Spleen (tissue), 11 donors: ENCODE results near the gene MOGAT1. TPM values are rescaled to one million over a fixed set of nuclear protein-coding genes. Genes with fewer than 3 reads are reported as not detected.
"Not testable (repeated sequence)": the region's sequence is repeated elsewhere in the genome, so short reads cannot be mapped to it uniquely, and the experiment has no call there.

Source experiments
- DNase-seq: peaks from one replicate; pipeline ENCODE4 v3.0.0-alpha.2; 2020
- H3K27ac ChIP-seq, 8 donors: fragments of 200-600 bp; sonication (generic) in 7 of 8; 1 replicate in 4 of 8; 2 replicates in 4 of 8; pipeline versions ENCODE4 v1.5.0 to v1.8.0; 2016 to 2021; ENCODE audit warnings: inconsistent platforms in 4 of 8, mild to moderate bottlenecking in 4 of 8, moderate library complexity in 1 of 8
- H3K27me3 ChIP-seq, 7 donors: fragments of 200-600 bp; sonication (generic) in 6 of 7; replicated peaks in 1 of 7; 1 replicate in 4 of 7; 2 replicates in 3 of 7; pipeline versions ENCODE4 v1.5.0 to v1.8.0; 2016 to 2021; ENCODE audit warnings: inconsistent platforms in 3 of 7, mild to moderate bottlenecking in 1 of 7
- H3K36me3 ChIP-seq, 6 donors: fragments of 200-600 bp; sonication (generic) in 5 of 6; 1 replicate in 4 of 6; 2 replicates in 2 of 6; pipeline versions ENCODE4 v1.5.0 to v1.8.0; 2016 to 2021; ENCODE audit warnings: inconsistent platforms in 2 of 6
- H3K4me1 ChIP-seq, 6 donors: fragments of 200-600 bp; sonication (generic) in 5 of 6; 1 replicate in 3 of 6; 2 replicates in 3 of 6; pipeline versions ENCODE4 v1.5.0 to v1.8.0; 2016 to 2021; ENCODE audit warnings: inconsistent platforms in 3 of 6
- H3K4me3 ChIP-seq, 8 donors: fragments of 200-600 bp; sonication (generic) in 7 of 8; 1 replicate in 4 of 8; 2 replicates in 4 of 8; pipeline versions ENCODE4 v1.5.0 to v1.8.0; 2016 to 2021; ENCODE audit warnings: inconsistent platforms in 4 of 8, mild to moderate bottlenecking in 4 of 8, moderate library complexity in 2 of 8
- H3K9me3 ChIP-seq, 8 donors: fragments of 200-600 bp; sonication (generic) in 7 of 8; 1 replicate in 4 of 8; 2 replicates in 4 of 8; pipeline versions ENCODE4 v1.5.0 to v1.8.0; 2016 to 2021; ENCODE audit warnings: inconsistent platforms in 4 of 8
- POLR2A ChIP-seq, 3 donors: fragments of 450-650 bp; IDR thresholded peaks; one replicate each; pipeline ENCODE4 v1.5.1; 2017; ENCODE audit warnings: antibody characterized with exemption in 3 of 3, mild to moderate bottlenecking in 1 of 3
- POLR2AphosphoS5 ChIP-seq, 3 donors: sonication (generic); formaldehyde crosslinking; IDR thresholded peaks; one replicate each; pipeline ENCODE4 v1.5.1; 2017; ENCODE audit warnings: antibody characterized with exemption in 3 of 3
- WGBS, 5 donors: extraction: QIAGEN DNeasy Blood & Tissue Kit in 3 of 5; methylation state at CpG; one replicate each; pipeline versions ENCODE4 v1.1.5 to v1.1.7; 2013 to 2018; 5-methylcytosine and 5-hydroxymethylcytosine counted together
- intact Hi-C: fragments of 100-400 bp; cut with DNase I; formaldehyde crosslinking; loops from one replicate; pipeline ENCODE4 v1.15.0; 2023; ENCODE audit warnings: low total_unique reads
- polyA plus RNA-seq, 3 donors: library from polyadenylated mRNA; stranded (reverse); fragments of 200-250 nt; gene quantifications; one replicate each; pipeline ENCODE4 v1.2.1, GENCODE V29; 2013
- total RNA-seq, 7 donors: library from RNA; depleted of rRNA in 3 of 7; stranded (reverse); fragments of >200 nt in 3 of 7; fragmentation: NEBNext Ultra II Directional in 4 of 7; extraction: Animal tissue kit (Norgen Biotek cat#: 25700) in 4 of 7; gene quantifications; one replicate each; pipeline versions ENCODE4 v1.1.0 to v1.2.1, GENCODE V29; 2016 to 2021
- TF ChIP-seq, protein P1 (sequence below), 11 experiments: fragments of 200-600 bp in 7 of 11; fragments of 450-650 bp in 4 of 11; sonication (generic) in 4 of 11; IDR thresholded peaks in 8 of 11; conservative IDR thresholded peaks in 3 of 11; 1 replicate in 7 of 11; 2 replicates in 4 of 11; pipeline versions ENCODE4 v1.4.0 to v1.8.0; 2016 to 2021; ENCODE audit warnings: antibody characterized with exemption in 11 of 11, inconsistent platforms in 4 of 11, mild to moderate bottlenecking in 1 of 11
- donor health status: healthy with polysubstance abuse.
- donor health status: DM: no; HTN: no; CAD: no; lungs with moderate emphysema.
- donor health status: DM: no; HTN: no; CAD: no.
- donor health status: Bipolar disorder and iron deficiency.
- donor health status: healthy.
- donor health status: DM: no; HTN: no; CAD: no.
- donor health status: DM: yes; HTN: yes; CAD: no.

The MOGAT1 gene
- total and polyA plus RNA-seq, 10 donors: 0.06 TPM; not detected in 9

GRCh38 chr2:222752746-222753145 is 81.3 kb downstream of the MOGAT1 start:
- H3K27ac ChIP-seq: no peak overlapping the region
- no peaks in the 10 kb centered on the region for H3K4me1 ChIP-seq
- intact Hi-C loops: no loop called here
- no peaks in the 10 kb centered on the region for H3K36me3 ChIP-seq
- DNase-seq: no peak
- no peak overlapping the region for H3K4me3 ChIP-seq
- WGBS, 5 donors: 90 to 97% (median 94%) methylated on average over 5 of the region's 5 CpGs
- no peaks in the 10 kb centered on the region for H3K27me3 ChIP-seq
- H3K9me3 ChIP-seq: no peaks in the 10 kb centered on the region
- TF ChIP-seq POLR2AphosphoS5 (IDR thresholded peaks at IDR 0.05) (no peak), POLR2A (IDR thresholded peaks at IDR 0.05) (no peak)
- TF ChIP-seq, protein P1, sequence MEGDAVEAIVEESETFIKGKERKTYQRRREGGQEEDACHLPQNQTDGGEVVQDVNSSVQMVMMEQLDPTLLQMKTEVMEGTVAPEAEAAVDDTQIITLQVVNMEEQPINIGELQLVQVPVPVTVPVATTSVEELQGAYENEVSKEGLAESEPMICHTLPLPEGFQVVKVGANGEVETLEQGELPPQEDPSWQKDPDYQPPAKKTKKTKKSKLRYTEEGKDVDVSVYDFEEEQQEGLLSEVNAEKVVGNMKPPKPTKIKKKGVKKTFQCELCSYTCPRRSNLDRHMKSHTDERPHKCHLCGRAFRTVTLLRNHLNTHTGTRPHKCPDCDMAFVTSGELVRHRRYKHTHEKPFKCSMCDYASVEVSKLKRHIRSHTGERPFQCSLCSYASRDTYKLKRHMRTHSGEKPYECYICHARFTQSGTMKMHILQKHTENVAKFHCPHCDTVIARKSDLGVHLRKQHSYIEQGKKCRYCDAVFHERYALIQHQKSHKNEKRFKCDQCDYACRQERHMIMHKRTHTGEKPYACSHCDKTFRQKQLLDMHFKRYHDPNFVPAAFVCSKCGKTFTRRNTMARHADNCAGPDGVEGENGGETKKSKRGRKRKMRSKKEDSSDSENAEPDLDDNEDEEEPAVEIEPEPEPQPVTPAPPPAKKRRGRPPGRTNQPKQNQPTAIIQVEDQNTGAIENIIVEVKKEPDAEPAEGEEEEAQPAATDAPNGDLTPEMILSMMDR (IDR thresholded peaks at IDR 0.05 in 8 of 11, conservative IDR thresholded peaks at IDR 0.05 in 3 of 11): no peak

- 76 to 87% (median 78%) methylated on average over 2 of the region's 2 CpGs for WGBS, 5 donors
- no peak for TF ChIP-seq POLR2A (IDR thresholded peaks at IDR 0.05)
- H3K36me3 ChIP-seq: no peaks in the 10 kb centered on the region
- no peaks in the 10 kb centered on the region for H3K27me3 ChIP-seq
- H3K27ac ChIP-seq: no peak overlapping the region
- H3K4me1 ChIP-seq: no peaks in the 10 kb centered on the region
- H3K9me3 ChIP-seq: no peaks in the 10 kb centered on the region
- H3K4me3 ChIP-seq: no peak overlapping the region
- DNase-seq: no peak
- intact Hi-C loops: no loop called here
Measured at GRCh38 chr2:222753251-222753824, 81.9 kb downstream of the MOGAT1 start.

- no peak for DNase-seq
- intact Hi-C loops: no loop called here
- no peak for TF ChIP-seq POLR2AphosphoS5 (IDR thresholded peaks at IDR 0.05)
- TF ChIP-seq, protein P1 (IDR thresholded peaks at IDR 0.05 in 8 of 11, conservative IDR thresholded peaks at IDR 0.05 in 3 of 11): no peak
- no peak for TF ChIP-seq POLR2A (IDR thresholded peaks at IDR 0.05)
- Histone ChIP-seq H3K4me1 (no peaks in the 10 kb centered on the region), H3K27ac (no peak overlapping the region), H3K4me3 (no peak overlapping the region), H3K9me3 (no peaks in the 10 kb centered on the region), H3K36me3 (no peaks in the 10 kb centered on the region), H3K27me3 (no peaks in the 10 kb centered on the region)
- WGBS, 5 donors: 87 to 100% (median 89%) methylated on average over 1 of the region's 1 CpG
Measured at GRCh38 chr2:222754324-222754930, 83.0 kb downstream of the MOGAT1 start.

- intact Hi-C loops, H3K4me3 ChIP-seq, H3K36me3 ChIP-seq, H3K9me3 ChIP-seq, H3K27ac ChIP-seq, H3K27me3 ChIP-seq, DNase-seq, H3K4me1 ChIP-seq: not testable (repeated sequence)
- 73 to 100% (median 85%) methylated on average over 5 of the region's 5 CpGs for WGBS, 5 donors
Measured at GRCh38 chr2:222755593-222755992, 84.1 kb downstream of the MOGAT1 start.

DNA sequence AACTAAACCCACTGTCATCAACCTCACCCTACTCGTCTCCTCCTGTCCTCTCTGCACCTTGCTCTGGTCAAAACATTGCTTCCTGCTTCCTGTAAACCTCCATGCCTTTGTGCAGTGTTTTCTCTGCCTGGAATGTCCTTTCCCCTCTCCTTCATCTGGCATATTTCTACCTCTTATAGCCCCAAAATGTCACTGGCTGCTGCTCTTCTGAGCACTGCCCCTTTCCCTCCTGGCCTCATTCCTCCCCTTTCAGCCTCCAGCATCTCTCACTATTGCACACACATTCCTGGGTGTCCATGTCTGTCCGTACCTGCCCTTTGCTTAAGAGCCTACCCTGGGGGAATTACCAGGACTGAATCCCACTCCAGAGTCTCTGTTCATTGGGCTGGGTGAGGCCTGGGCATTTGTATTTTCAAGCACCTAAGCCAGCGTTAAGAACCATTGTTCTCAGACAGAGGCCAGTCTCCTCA is 84.9 kb downstream of the MOGAT1 start:
- DNase-seq: no peak
- Histone ChIP-seq H3K4me1 (no peaks in the 10 kb centered on the region), H3K36me3 (no peaks in the 10 kb centered on the region), H3K27ac (no peak overlapping the region), H3K27me3 (no peaks in the 10 kb centered on the region), H3K9me3 (no peaks in the 10 kb centered on the region), H3K4me3 (no peak overlapping the region)
- 40 to 71% (median 62%) methylated on average over 3 of the region's 3 CpGs for WGBS, 5 donors
- TF ChIP-seq, protein P1 (IDR thresholded peaks at IDR 0.05 in 8 of 11, conservative IDR thresholded peaks at IDR 0.05 in 3 of 11): no peak
- TF ChIP-seq POLR2AphosphoS5 (IDR thresholded peaks at IDR 0.05) (no peak), POLR2A (IDR thresholded peaks at IDR 0.05) (no peak)
- intact Hi-C loops: no loop called here
